RWPE1 (cell line): ENCODE measurements around the gene PLXND1.

Source experiments
- CTCF ChIA-PET: fragments of 350-600 bp; sonication (Branson Sonifier 250); formaldehyde crosslinking; extraction: SDS; loops from one replicate; lab custom pipeline; 2021; lab: Yijun Ruan, JAX
- POLR2A ChIA-PET: fragments of 400-600 bp; formaldehyde crosslinking; extraction: SDS; loops from one replicate; lab custom pipeline; 2020; ENCODE audit warnings: antibody characterized with exemption; ENCODE audit not compliant: low non-redundant PET; lab: Yijun Ruan, JAX
- DNase-seq: peaks from one replicate; pipeline ENCODE4 v3.0.0; 2012; ENCODE audit warnings: low spot score
- H3K27ac ChIP-seq: fragments of 450-650 bp; 2 replicates; pipeline ENCODE4 v1.5.1; 2017
- TF ChIP-seq, protein P1 (sequence below): fragments of 450-650 bp; conservative IDR thresholded peaks from 2 replicates; pipeline ENCODE4 v1.5.1; 2017; ENCODE audit warnings: low read depth, mild to moderate bottlenecking

Gene PLXND1

DNA sequence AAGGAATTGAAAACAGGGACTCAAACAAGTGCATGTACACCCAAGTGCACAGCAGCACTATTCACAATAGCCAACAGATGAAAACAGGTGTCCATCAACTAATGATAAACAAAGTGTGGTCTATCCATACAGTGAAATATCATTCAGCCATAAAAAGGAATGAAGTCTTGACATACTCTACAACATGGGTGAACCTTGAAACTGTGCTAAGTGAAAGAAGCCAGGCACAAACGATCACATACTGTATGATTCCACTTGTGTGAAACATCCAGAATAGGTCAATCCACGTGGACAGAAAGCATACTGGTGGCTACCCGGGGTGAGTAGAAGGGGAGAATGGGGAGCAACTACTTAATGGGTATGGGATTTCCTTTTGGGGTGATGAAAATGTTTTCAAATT is 29.6 kb upstream of the PLXND1 start:
- DNase-seq: no peak
- TF ChIP-seq, protein P1, sequence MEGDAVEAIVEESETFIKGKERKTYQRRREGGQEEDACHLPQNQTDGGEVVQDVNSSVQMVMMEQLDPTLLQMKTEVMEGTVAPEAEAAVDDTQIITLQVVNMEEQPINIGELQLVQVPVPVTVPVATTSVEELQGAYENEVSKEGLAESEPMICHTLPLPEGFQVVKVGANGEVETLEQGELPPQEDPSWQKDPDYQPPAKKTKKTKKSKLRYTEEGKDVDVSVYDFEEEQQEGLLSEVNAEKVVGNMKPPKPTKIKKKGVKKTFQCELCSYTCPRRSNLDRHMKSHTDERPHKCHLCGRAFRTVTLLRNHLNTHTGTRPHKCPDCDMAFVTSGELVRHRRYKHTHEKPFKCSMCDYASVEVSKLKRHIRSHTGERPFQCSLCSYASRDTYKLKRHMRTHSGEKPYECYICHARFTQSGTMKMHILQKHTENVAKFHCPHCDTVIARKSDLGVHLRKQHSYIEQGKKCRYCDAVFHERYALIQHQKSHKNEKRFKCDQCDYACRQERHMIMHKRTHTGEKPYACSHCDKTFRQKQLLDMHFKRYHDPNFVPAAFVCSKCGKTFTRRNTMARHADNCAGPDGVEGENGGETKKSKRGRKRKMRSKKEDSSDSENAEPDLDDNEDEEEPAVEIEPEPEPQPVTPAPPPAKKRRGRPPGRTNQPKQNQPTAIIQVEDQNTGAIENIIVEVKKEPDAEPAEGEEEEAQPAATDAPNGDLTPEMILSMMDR: no peak
- CTCF ChIA-PET: no interaction called here

DNA sequence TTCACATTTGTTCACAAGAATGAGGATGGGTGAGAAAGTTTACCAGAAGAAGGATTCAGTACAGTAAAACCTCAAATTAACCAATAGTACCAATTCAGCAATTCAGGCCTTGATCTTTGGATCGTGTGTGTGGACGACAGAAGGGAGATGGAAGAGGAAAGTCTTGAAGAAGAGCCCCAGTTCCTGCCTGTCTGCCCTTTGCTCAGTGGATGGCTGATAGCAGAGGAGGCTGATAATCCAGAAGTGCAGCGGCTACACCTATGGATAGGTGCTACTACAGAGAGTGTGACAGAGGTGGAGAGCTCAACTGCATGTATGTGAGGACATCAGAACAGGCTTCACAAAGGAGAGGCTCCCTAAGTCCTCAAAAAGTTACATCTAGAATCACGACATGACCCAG is 29.2 kb upstream of the PLXND1 start:
- H3K27ac ChIP-seq: no peak overlapping the region
- TF ChIP-seq, protein P1: no peak
- CTCF ChIA-PET: no interaction called here
- POLR2A ChIA-PET: no interaction called here
- DNase-seq: no peak

More for the DNA sequence above, 29.6 kb upstream of the PLXND1 start:
- POLR2A ChIA-PET: no interaction called here
- H3K27ac ChIP-seq: no peak overlapping the region

DNA sequence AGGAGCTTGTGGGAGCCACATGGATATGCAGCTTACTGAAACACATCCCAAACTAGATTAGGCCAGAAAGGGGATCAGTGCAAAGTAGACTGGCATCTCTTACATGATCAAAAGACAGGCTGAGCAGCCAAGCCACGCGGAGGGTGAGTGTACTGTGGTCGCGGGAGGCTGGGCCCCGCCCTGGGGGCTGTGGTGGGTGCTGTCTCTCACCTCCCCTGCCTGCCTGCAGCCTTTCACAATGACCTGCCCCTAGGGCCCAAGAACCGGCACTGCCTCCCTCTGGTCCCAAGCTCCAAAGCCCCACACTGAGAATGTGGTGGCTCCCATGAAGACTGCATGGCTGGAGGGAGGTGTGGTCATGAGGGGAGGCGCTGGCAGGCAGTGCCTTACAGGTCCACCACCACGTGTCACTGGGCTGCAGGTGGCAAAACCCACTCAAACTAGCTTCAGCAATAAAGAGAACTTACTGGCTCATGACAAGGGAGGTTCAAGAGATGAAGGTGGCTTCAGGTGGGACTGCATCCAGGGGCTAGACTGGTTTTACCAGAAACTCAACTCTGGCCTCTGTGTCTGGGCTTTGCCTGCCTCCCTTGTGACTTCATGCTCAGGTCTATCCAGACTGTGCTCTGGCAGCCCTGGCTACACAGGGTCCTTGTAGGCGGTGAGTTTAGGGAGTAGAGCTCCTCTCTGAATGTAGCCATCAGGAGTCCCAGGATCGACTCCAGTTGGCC is 27.4 kb upstream of the PLXND1 start:
- DNase-seq: no peak
- ChIA-PET CTCF (interaction anchor here (0.6 kb wide), 1 partner anchor 133 kb away, joined by 4 read pairs; no protein-coding TSS in a partner anchor), POLR2A (no interaction called here)
- H3K27ac ChIP-seq: no peak overlapping the region
- TF ChIP-seq, protein P1: no peak

DNA sequence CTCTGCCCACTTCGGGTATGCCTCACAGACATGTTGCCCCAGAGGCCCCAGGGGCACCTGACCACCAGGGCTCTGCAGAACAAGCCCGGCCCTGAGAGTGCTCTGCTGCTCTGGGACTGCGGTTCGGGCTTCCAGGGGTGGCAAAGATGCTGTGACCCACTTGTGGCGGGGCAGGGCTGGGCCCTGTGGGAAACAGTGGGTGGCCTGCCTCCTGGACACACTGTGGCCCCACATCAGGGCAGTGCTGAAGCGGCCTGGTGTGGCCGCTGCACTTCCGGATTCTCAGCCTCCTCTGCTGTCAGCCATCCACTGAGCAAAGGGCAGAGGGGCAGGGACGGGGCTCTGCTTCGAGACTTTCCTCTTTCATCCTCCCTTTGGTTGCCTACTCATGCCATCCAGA is 26.5 kb upstream of the PLXND1 start:
- ChIA-PET POLR2A (no interaction called here), CTCF (no interaction called here)

DNA sequence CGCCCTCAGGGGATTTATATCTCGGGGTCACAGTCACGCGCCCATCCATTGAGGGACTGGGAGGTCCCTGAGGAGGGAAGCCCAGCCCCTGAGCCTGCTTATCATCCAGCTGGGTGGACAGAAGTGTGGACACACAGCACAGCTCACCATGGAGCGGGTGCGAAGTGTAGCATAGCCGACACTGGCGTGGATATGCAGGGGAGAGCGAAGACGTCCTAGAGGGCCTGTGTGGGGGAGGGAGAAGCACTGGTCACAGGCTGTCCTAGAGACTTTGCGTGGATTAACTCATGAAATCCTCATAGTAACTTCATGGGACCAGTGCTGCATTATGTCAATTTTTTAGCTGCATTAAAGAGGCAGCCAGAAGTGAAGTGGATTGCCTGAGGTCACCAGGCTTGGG is 26.1 kb upstream of the PLXND1 start:
- no peak overlapping the region for H3K27ac ChIP-seq
- ChIA-PET CTCF (no interaction called here), POLR2A (no interaction called here)
- no peak for DNase-seq
- TF ChIP-seq, protein P1: no peak

More for the DNA sequence above, 26.5 kb upstream of the PLXND1 start:
- H3K27ac ChIP-seq: no peak overlapping the region
- DNase-seq: no peak
- TF ChIP-seq, protein P1: no peak

DNA sequence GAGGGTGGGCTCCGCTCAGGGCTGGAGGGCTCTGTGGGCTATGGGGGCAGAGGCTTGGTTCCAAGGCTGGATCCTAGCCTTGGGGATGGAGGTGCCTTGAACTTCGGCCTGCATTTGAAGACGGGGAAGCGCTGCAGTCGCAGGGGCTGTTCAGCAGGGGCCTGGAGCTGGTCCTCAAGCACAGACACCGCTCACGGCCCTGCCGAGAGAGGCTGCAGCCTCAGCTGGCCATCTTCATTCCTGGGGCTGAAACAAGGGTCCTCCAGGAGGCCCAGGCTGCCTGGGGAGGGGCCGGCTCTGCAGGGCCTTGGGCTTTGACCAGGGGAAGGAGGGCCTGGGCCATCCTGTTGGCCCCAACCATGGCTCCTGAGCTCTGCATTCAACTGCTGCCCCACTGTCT is 25.6 kb upstream of the PLXND1 start:
- no peak overlapping the region for H3K27ac ChIP-seq
- ChIA-PET CTCF (no interaction called here), POLR2A (no interaction called here)
- no peak for DNase-seq
- TF ChIP-seq, protein P1: no peak
